Stomach (tissue), 9 donors: Measurements from ENCODE around the gene DNAJC16. TPM values are rescaled to one million over a fixed set of nuclear protein-coding genes. Genes with fewer than 3 reads are reported as not detected.

ENCODE experiments used
- DNase-seq, 2 donors: peaks; one replicate each; pipeline versions ENCODE4 v3.0.0 to v3.0.0-alpha.2; 2013 to 2019
- H3K27ac ChIP-seq, 5 donors: fragments of 200-600 bp in 4 of 5; sonication (generic) in 4 of 5; one replicate each; pipeline ENCODE4 v1.5.1; 2013 to 2019; ENCODE audit warnings: mild to moderate bottlenecking in 1 of 5, moderate library complexity in 1 of 5
- H3K27me3 ChIP-seq, 3 donors: fragments of 200-600 bp; sonication (generic); one replicate each; pipeline ENCODE4 v1.5.1; 2017 to 2019; ENCODE audit warnings: mixed run types in 1 of 3
- H3K36me3 ChIP-seq, 4 donors: fragments of 200-600 bp; sonication (generic); 1 replicate in 3 of 4; 2 replicates in 1 of 4; pipeline ENCODE4 v1.5.1; 2016 to 2019
- H3K4me1 ChIP-seq, 4 donors: fragments of 200-600 bp; sonication (generic); one replicate each; pipeline ENCODE4 v1.5.1; 2016 to 2019
- H3K4me3 ChIP-seq, 4 donors: fragments of 200-600 bp; sonication (generic) in 3 of 4; one replicate each; pipeline ENCODE4 v1.5.1; 2016 to 2019; ENCODE audit warnings: mild to moderate bottlenecking in 1 of 4
- H3K9me3 ChIP-seq, 4 donors: fragments of 200-600 bp; sonication (generic); one replicate each; pipeline ENCODE4 v1.5.1; 2016 to 2019
- EP300 ChIP-seq: sonication (generic); formaldehyde crosslinking; IDR thresholded peaks from one replicate; pipeline ENCODE4 v1.6.1; 2017; ENCODE audit warnings: antibody characterized with exemption
- POLR2A ChIP-seq, 4 donors: fragments of 450-650 bp; IDR thresholded peaks; one replicate each; pipeline ENCODE4 v1.6.1; 2016; ENCODE audit warnings: antibody characterized with exemption in 4 of 4, control low read depth in 2 of 4, mild to moderate bottlenecking in 1 of 4, moderate library complexity in 1 of 4
- POLR2AphosphoS5 ChIP-seq, 3 donors: sonication (generic); formaldehyde crosslinking; IDR thresholded peaks; one replicate each; pipeline ENCODE4 v1.6.1; 2016; ENCODE audit warnings: antibody characterized with exemption in 3 of 3
- WGBS, 5 donors: extraction: QIAGEN DNeasy Blood & Tissue Kit in 3 of 5; methylation state at CpG; one replicate each; pipeline versions ENCODE4 v1.1.5 to v1.1.7; 2013 to 2018; 5-methylcytosine and 5-hydroxymethylcytosine counted together
- intact Hi-C: fragments of 100-400 bp; cut with DNase I; formaldehyde crosslinking; loops from one replicate; pipeline ENCODE4 v1.15.1; 2023; ENCODE audit warnings: low total_unique reads
- polyA plus RNA-seq, 3 donors: library from polyadenylated mRNA; stranded (reverse); fragments of 200-250 nt; gene quantifications; one replicate each; pipeline ENCODE4 v1.2.3, GENCODE V29; 2013
- total RNA-seq, 5 donors: library from RNA; depleted of rRNA; stranded (reverse); fragments of >200 nt; gene quantifications; one replicate each; pipeline versions ENCODE4 v1.1.0 to v1.2.3, GENCODE V29; 2014 to 2016
- TF ChIP-seq, protein P1 (sequence below), 7 experiments: fragments of 450-650 bp in 4 of 7; fragments of 200-600 bp in 3 of 7; sonication (generic) in 3 of 7; IDR thresholded peaks; one replicate each; pipeline ENCODE4 v1.5.1; 2016 to 2019; ENCODE audit warnings: antibody characterized with exemption in 7 of 7, control low read depth in 2 of 7, mild to moderate bottlenecking in 1 of 7
- donor health status: healthy with polysubstance abuse.
- donor health status: Bipolar disorder and iron deficiency.
- donor health status: healthy.

DNAJC16 gene
- total and polyA plus RNA-seq, 8 donors, result 1.8 to 26.4 (median 8.9) TPM

DNA sequence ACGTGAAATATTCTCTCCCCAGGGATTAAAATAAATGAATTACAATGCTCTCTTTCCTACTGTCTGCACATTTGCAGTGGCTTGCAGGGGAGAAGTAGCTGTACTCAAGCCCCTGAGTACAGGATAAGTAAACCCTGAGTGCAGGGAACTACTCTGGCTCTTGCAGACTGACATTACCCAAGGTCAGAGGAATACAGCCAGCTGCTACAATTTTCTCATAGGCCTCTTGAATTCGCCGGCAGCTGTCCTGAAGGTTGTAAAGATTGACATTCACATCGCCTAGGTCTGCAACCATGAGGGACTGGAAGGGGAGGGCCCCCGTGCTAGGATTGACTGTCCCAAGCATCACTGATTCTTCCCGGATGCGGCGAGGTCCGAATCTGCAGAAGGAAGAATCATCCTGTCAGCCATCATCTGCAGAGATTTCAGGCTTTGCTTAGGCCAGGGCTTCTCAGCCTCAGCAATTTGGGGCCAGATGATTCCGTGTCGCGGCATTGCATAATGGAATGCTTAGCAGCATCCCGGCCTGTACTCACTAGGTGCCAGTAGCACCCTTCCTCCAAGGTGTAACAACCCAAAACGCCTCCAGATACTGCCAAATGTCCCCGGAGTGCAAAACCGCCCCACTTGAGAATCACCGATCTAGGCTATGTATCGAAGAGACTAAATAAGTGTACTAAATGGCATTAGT, 56.5 kb downstream of the DNAJC16 start:
- peaks cover 0 to 13% (median 0%) of the 10 kb centered on the region in 3 donors for H3K27me3 ChIP-seq
- H3K9me3 ChIP-seq, result no peaks in the 10 kb centered on the region
- intact Hi-C loops, result no loop called here

DNA sequence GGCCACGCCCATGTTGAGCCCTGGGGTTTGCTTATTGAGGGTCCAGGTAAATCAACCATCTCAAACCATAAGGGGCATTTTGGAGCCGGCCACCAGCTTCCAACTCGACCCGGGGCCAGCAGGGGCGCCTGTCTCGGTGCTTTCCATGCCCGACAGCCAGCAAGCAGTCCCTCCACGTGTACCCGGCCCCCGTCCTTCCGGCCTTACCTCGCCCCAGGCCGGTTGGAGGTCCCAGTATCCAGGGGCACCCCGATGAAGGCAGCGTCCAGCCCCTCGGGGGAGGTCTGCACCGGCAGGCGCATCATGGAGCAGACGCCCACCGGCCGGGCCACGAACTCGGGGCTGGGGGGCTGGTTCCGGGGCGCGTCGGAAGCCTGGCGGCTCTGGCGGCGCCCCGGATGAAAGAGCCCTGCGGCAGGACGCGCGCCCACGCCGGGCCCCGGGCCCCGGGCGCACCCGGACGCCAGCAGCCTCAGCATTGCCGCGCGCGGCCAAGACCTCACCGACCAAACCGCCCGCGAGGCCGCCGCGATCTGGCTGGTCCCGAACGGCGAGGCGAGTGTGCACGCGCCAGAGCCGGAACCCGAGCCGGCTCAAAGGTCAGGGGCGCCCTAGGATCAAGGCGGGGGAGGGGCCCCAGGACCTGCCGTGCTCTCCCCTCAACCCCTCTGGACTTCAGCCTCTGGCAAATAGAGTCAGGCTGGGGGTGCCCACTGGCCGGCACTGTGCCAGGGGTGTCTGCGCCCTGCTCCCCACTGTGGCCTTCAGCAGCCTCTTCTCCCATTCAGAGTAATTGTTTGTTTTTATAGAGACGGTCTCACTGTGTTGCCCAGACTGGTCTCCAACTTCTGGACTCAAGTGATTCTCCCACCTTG, 58.1 kb downstream of the DNAJC16 start, which contains the start of gene AGMAT:
TSS of gene AGMAT (minus strand) at position 563 of the 875 bp plus-strand sequence. CDS start at position 479, 84 bp downstream.
- TF ChIP-seq, protein P1, sequence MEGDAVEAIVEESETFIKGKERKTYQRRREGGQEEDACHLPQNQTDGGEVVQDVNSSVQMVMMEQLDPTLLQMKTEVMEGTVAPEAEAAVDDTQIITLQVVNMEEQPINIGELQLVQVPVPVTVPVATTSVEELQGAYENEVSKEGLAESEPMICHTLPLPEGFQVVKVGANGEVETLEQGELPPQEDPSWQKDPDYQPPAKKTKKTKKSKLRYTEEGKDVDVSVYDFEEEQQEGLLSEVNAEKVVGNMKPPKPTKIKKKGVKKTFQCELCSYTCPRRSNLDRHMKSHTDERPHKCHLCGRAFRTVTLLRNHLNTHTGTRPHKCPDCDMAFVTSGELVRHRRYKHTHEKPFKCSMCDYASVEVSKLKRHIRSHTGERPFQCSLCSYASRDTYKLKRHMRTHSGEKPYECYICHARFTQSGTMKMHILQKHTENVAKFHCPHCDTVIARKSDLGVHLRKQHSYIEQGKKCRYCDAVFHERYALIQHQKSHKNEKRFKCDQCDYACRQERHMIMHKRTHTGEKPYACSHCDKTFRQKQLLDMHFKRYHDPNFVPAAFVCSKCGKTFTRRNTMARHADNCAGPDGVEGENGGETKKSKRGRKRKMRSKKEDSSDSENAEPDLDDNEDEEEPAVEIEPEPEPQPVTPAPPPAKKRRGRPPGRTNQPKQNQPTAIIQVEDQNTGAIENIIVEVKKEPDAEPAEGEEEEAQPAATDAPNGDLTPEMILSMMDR (IDR thresholded peaks at IDR 0.05), result peak in 1 of 7 experiments; percentile 26
- TF ChIP-seq POLR2A (IDR thresholded peaks at IDR 0.05) (no peak), EP300 (no peak)
- Histone ChIP-seq H3K27me3 (peaks cover 0 to 13% (median 0%) of the 10 kb centered on the region in 3 donors), H3K4me1 (peaks cover 7 to 16% (median 14%) of the 10 kb centered on the region in 4 donors), H3K9me3 (no peaks in the 10 kb centered on the region), H3K4me3 (peak within 1 kb of the TSS; percentile 44 to 68 (median 60)), H3K27ac (peak within 1 kb of the TSS in 3 of 5 donors; percentile 10 to 61 (median 54)), H3K36me3 (no peaks in the 10 kb centered on the region)
- 2 to 3% (median 3%) methylated on average over 10 to 68 of the region's 68 CpGs for WGBS, 5 donors
- peak; percentile 43 to 77 for DNase-seq
- intact Hi-C loops, result no loop called here

More for the DNA sequence above, 56.5 kb downstream of the DNAJC16 start:
- Histone ChIP-seq H3K36me3 (no peaks in the 10 kb centered on the region), H3K4me1 (peaks cover 7 to 25% (median 20%) of the 10 kb centered on the region in 4 donors), H3K4me3 (no peak overlapping the region), H3K27ac (no peak overlapping the region)
- no peak for DNase-seq
- WGBS, 5 donors, result 92 to 95% (median 93%) methylated on average over 18 of the region's 18 CpGs
- TF ChIP-seq EP300 (no peak), POLR2A (IDR thresholded peaks at IDR 0.05) (no peak), POLR2AphosphoS5 (IDR thresholded peaks at IDR 0.05) (no peak)
- TF ChIP-seq, protein P1 (IDR thresholded peaks at IDR 0.05), result no peak

DNA sequence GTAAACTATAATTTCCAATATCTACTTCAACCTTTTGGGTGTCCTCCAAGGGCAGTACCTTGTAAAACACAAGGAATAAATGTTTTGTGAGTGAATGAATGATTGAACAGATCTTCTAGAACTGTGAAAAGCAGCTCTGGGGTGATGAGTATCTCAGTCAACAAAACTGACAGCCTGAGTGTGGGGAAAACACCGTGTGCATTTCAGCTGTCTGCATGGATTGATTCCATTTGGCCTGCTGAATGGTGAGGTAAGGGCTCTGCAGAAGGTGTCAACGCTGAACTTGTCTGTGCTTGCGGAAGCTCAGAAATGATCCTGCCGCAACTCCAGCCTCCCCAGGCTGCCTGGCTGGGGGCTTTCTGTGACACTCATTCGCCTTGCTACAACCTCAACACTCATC, 65.6 kb downstream of the DNAJC16 start:
- intact Hi-C loops, result no loop called here
- Histone ChIP-seq H3K4me3 (no peak overlapping the region), H3K9me3 (no peaks in the 10 kb centered on the region), H3K4me1 (peaks cover 0 to 3% (median 0%) of the 10 kb centered on the region in 4 donors), H3K27me3 (no peaks in the 10 kb centered on the region), H3K27ac (no peak overlapping the region), H3K36me3 (no peaks in the 10 kb centered on the region)
- WGBS, 5 donors, result 78 to 91% (median 81%) methylated on average over 5 of the region's 5 CpGs
- no peak for DNase-seq
- no peak for TF ChIP-seq POLR2A (IDR thresholded peaks at IDR 0.05)
- TF ChIP-seq, protein P1 (IDR thresholded peaks at IDR 0.05), result no peak
- no peak for TF ChIP-seq EP300
- no peak for TF ChIP-seq POLR2AphosphoS5 (IDR thresholded peaks at IDR 0.05)

DNA sequence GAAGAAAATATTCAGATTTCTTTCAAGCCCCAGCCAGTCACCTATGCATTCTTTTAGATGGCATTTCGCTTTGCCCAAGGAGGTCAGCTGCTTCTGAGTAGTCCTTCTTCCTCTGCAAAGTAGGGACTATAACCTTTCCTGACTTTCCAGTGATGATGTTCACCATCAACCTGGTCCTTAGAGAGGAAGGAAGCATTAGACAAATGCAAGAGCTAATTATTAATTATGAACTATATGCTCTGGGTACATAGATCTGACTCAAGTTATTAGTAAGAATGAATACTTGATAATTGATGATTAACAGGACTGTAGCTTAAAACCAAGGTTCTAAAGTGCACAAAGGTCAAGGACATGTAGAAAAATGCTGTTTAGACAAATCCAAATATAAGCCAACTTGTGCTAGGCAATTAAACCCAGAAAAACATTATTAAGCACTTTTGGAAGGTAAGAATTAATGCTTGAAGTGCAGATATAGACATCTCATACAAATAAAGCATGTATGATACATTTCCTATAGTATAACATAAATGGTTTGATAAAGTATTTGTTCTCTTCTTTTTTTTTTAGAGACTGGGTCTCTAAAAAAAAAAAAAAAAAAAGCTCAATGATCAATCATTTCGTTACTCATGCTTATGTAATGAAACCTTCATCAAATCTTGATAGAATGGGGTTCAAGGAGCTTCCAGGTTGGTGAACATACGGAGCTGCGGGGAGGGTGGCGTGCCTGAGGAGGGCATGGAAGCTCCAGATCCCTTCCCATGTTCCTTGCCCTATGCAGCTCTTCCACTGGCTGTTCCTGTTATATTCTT, 69.4 kb downstream of the DNAJC16 start:
- intact Hi-C loops, result loop anchor here (5.0 kb wide), 1 partner anchor 146 kb away; the partner anchor contains the start of gene TMEM82
- TF ChIP-seq, protein P1 (IDR thresholded peaks at IDR 0.05), result no peak
- TF ChIP-seq POLR2A (IDR thresholded peaks at IDR 0.05) (no peak), EP300 (no peak), POLR2AphosphoS5 (IDR thresholded peaks at IDR 0.05) (no peak)
- DNase-seq, result no peak
- Histone ChIP-seq H3K27ac (no peak overlapping the region), H3K36me3 (no peaks in the 10 kb centered on the region), H3K4me3 (no peak overlapping the region), H3K9me3 (no peaks in the 10 kb centered on the region), H3K27me3 (no peaks in the 10 kb centered on the region), H3K4me1 (peaks cover 0 to 5% (median under 1%) of the 10 kb centered on the region in 4 donors)
- WGBS, 5 donors, result 76 to 88% (median 82%) methylated on average over 5 of the region's 5 CpGs
